Neutrophil (primary cell): ENCODE measurements around the gene FRA10AC1.

ENCODE experiments used
- H3K27ac ChIP-seq: fragments of 200-600 bp; sonication (generic); 2 replicates; pipeline ENCODE4 v1.5.1; 2016; ENCODE audit warnings: mild to moderate bottlenecking, moderate library complexity
- H3K27me3 ChIP-seq: fragments of 200-600 bp; sonication (generic); 2 replicates; pipeline ENCODE4 v1.6.0; 2016; ENCODE audit warnings: mild to moderate bottlenecking
- H3K36me3 ChIP-seq: fragments of 200-600 bp; sonication (generic); 2 replicates; pipeline ENCODE4 v1.5.1; 2017
- H3K4me1 ChIP-seq, 2 experiments: fragments of 200-600 bp in 1 of 2; sonication (generic) in 1 of 2; 1 replicate in 1 of 2; 2 replicates in 1 of 2; pipeline versions ENCODE4 v1.5.1 to v1.6.1; 2013 to 2016; ENCODE audit warnings: low read depth in 1 of 2, low read length in 1 of 2, mild to moderate bottlenecking in 1 of 2, moderate library complexity in 1 of 2; ENCODE audit not compliant: control insufficient read depth in 1 of 2, insufficient read depth in 1 of 2
- H3K4me3 ChIP-seq, 2 experiments: fragments of 200-600 bp in 1 of 2; sonication (generic) in 1 of 2; 1 replicate in 1 of 2; 2 replicates in 1 of 2; pipeline ENCODE4 v1.5.1; 2013 to 2016; ENCODE audit warnings: low read depth in 1 of 2, low read length in 1 of 2, mild to moderate bottlenecking in 1 of 2, moderate library complexity in 1 of 2
- H3K9me3 ChIP-seq: fragments of 200-600 bp; sonication (generic); 2 replicates; pipeline ENCODE4 v1.5.1; 2016
- TF ChIP-seq, protein P1 (sequence below): fragments of 200-600 bp; sonication (generic); IDR thresholded peaks from 2 replicates; pipeline ENCODE4 v1.5.1; 2016; ENCODE audit warnings: antibody characterized with exemption

FRA10AC1 gene

GRCh38 chr10:93630625-93631557 is 71.5 kb downstream of the FRA10AC1 start:
- H3K9me3 ChIP-seq = no peaks in the 10 kb centered on the region
- no peaks in the 10 kb centered on the region for H3K36me3 ChIP-seq
- no peak overlapping the region for H3K4me3 ChIP-seq
- peaks cover 8% of the 10 kb centered on the region for H3K27me3 ChIP-seq
- H3K27ac ChIP-seq = no peak overlapping the region
- TF ChIP-seq, protein P1, sequence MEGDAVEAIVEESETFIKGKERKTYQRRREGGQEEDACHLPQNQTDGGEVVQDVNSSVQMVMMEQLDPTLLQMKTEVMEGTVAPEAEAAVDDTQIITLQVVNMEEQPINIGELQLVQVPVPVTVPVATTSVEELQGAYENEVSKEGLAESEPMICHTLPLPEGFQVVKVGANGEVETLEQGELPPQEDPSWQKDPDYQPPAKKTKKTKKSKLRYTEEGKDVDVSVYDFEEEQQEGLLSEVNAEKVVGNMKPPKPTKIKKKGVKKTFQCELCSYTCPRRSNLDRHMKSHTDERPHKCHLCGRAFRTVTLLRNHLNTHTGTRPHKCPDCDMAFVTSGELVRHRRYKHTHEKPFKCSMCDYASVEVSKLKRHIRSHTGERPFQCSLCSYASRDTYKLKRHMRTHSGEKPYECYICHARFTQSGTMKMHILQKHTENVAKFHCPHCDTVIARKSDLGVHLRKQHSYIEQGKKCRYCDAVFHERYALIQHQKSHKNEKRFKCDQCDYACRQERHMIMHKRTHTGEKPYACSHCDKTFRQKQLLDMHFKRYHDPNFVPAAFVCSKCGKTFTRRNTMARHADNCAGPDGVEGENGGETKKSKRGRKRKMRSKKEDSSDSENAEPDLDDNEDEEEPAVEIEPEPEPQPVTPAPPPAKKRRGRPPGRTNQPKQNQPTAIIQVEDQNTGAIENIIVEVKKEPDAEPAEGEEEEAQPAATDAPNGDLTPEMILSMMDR = no peak
- no peaks in the 10 kb centered on the region for H3K4me1 ChIP-seq

- TF ChIP-seq, protein P1 = no peak
Observed at GRCh38 chr10:93629647-93630305, 72.6 kb downstream of the FRA10AC1 start.

DNA sequence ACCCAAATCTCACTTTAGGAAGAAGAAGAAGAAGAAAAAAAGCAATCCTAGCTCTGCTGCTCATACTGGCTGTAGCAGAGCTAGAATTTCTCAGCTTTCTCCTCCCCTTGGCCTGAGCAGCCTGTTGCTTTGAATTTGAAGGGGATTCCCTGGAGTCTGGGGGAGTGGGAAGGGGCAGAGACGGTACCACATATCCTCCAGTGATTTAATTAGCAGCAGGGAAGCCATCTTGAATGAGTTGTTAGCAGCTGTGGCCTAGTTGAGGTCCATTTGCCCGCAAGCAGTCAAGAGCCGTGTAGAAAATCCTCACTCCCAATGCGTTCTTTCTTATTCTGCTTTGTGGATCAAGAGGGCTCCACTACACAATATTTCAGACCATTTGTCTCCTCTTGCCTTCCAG is 73.5 kb downstream of the FRA10AC1 start:
- TF ChIP-seq, protein P1 = no peak

More at GRCh38 chr10:93629647-93630305, 72.6 kb downstream of the FRA10AC1 start:
- Histone ChIP-seq H3K27me3 (peaks cover 17% of the 10 kb centered on the region), H3K27ac (no peak overlapping the region), H3K9me3 (no peaks in the 10 kb centered on the region), H3K4me3 (no peak overlapping the region), H3K36me3 (no peaks in the 10 kb centered on the region), H3K4me1 (no peaks in the 10 kb centered on the region)

DNA sequence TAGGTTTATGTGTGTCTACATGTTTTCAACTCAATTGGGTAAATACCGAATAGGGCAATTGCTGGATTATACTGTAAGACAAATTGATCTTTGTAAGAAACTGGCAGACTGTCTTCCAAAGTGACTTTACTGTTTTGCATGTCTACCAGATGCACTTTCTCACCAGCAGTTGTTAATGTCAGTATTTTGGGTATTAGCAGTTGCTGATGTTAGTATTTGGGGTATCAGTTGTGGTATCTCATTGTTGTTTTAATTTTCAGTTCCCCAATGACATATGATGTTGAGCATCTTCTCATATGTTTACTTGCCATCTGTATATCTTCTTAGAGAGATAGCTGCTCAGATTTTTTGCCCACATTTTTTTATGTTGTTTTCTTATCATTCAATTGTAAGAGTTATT is 79.5 kb downstream of the FRA10AC1 start:
- Histone ChIP-seq H3K27ac (no peak overlapping the region), H3K4me1 (no peaks in the 10 kb centered on the region), H3K27me3 (peaks cover 46% of the 10 kb centered on the region), H3K9me3 (no peaks in the 10 kb centered on the region), H3K36me3 (no peaks in the 10 kb centered on the region), H3K4me3 (no peak overlapping the region)
- TF ChIP-seq, protein P1 = no peak

More for the DNA sequence above, 73.5 kb downstream of the FRA10AC1 start:
- Histone ChIP-seq H3K4me1 (no peaks in the 10 kb centered on the region), H3K27me3 (peaks cover 16% of the 10 kb centered on the region), H3K9me3 (no peaks in the 10 kb centered on the region), H3K36me3 (no peaks in the 10 kb centered on the region), H3K4me3 (no peak overlapping the region), H3K27ac (no peak overlapping the region)

- Histone ChIP-seq H3K27me3 (peaks cover 46% of the 10 kb centered on the region), H3K4me1 (peaks cover 10 to 12% of the 10 kb centered on the region in 2 experiments), H3K4me3 (no peak overlapping the region), H3K36me3 (no peaks in the 10 kb centered on the region), H3K9me3 (no peaks in the 10 kb centered on the region), H3K27ac (no peak overlapping the region)
- TF ChIP-seq, protein P1 = no peak
Observed at GRCh38 chr10:93620925-93621324, 81.5 kb downstream of the FRA10AC1 start.
